ENCODE results near the gene PCDHB2.
A peak's percentile ranks its signal among the peaks of the same experiment; 100 is the strongest.
"Not testable (repeated sequence)": the region's sequence is repeated elsewhere in the genome, so short reads cannot be mapped to it uniquely, and the experiment has no call there.

The PCDHB2 gene

DNA sequence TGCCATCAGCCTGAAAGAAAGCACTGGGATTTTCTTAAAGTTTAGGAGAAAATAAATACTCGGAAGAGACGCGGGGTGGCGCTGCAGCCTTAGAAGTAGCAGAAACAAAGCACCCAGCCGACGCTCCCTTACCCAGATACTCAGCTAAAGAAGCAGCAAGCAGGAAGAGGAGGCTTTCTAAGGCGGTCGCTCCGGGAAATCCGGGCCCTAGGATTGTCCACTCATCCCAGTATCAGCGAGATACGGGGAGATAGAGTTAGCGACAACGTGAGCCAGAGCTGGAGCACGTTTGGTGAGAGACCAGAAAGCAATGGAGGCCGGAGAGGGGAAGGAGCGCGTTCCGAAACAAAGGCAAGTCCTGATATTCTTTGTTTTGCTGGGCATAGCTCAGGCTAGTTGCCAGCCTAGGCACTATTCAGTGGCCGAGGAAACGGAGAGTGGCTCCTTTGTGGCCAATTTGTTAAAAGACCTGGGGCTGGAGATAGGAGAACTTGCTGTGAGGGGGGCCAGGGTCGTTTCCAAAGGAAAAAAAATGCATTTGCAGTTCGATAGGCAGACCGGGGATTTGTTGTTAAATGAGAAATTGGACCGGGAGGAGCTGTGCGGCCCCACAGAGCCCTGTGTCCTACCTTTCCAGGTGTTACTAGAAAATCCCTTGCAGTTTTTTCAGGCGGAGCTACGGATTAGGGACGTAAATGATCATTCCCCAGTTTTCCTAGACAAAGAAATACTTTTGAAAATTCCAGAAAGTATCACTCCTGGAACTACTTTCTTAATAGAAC, at the start of gene PCDHB2:
TSS of gene PCDHB2 (plus strand) at position 135 of the 782 bp plus-strand sequence. CDS start at position 311, 176 bp downstream.
- TF ChIP-seq, protein P1, sequence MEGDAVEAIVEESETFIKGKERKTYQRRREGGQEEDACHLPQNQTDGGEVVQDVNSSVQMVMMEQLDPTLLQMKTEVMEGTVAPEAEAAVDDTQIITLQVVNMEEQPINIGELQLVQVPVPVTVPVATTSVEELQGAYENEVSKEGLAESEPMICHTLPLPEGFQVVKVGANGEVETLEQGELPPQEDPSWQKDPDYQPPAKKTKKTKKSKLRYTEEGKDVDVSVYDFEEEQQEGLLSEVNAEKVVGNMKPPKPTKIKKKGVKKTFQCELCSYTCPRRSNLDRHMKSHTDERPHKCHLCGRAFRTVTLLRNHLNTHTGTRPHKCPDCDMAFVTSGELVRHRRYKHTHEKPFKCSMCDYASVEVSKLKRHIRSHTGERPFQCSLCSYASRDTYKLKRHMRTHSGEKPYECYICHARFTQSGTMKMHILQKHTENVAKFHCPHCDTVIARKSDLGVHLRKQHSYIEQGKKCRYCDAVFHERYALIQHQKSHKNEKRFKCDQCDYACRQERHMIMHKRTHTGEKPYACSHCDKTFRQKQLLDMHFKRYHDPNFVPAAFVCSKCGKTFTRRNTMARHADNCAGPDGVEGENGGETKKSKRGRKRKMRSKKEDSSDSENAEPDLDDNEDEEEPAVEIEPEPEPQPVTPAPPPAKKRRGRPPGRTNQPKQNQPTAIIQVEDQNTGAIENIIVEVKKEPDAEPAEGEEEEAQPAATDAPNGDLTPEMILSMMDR (conservative IDR thresholded peaks at IDR 0.05) = peak; percentile 69
- peak within 1 kb of the TSS; percentile 50 for H3K27ac ChIP-seq

DNA sequence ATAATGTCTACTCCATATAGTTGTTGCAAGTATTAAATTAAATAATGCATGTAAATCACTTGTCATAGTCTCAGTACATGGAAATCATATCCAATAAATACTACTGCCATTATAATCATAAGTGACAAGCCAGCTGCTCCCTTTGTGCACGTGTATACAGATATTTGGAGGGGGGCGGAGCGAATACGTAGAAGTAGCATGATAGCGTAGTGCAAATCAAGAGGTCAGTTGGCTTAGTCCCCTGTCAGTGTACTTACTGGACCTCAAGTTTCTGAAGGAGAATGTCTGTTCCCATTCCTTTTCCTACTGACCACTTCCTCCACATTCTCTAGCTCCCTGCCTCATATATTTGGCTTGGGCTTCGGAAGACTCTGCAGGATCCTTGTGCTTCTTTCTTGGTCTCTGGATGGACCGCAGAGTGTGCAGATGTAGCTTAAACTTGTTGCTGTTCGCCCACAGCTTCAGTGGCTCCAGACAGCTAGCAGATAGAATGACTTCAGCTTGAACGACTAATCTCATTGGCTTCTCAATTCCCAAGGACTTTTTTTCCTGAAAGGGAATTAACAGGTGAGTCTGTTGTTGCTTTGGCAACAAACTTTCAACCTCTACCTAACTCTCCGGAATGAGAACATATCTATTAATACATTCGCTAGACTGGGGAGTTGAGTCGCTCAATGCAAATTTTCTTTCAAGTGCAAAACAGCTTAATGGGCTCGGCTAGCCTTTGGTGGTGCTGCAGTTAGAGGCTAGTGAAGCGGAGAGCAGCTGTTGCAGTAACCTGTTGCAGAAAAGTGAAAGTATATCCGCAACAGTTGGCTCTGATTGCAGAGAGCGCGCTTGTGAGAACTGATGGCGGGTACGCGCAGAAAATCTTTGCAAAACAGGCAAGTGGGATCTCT, 43.5 kb upstream of the PCDHB2 start, which contains the start of gene PCDHB1:
TSS of gene PCDHB1 (plus strand) at position 753 of the 899 bp plus-strand sequence. CDS start at position 850, 97 bp downstream.
- TF ChIP-seq, protein P1 (conservative IDR thresholded peaks at IDR 0.05) = no peak
- no peak within 1 kb of the TSS for H3K27ac ChIP-seq

DNA sequence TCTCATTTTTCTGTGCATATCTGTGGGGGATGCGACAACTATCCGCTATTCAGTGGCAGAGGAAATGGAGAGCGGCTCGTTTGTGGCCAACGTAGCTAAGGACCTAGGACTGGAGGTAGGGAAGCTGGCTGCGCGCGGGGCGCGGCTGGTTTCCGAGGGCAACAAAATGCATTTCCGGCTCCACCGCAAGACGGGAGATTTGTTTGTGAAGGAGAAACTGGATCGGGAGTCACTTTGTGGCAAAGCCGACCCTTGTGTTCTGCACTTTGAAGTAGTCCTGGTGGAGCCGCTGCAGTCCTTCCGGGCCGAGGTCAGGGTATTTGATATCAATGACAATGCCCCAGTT, 42.9 kb upstream of the PCDHB2 start:
- TF ChIP-seq, protein P1 (conservative IDR thresholded peaks at IDR 0.05) = no peak
- no peak overlapping the region for H3K27ac ChIP-seq

DNA sequence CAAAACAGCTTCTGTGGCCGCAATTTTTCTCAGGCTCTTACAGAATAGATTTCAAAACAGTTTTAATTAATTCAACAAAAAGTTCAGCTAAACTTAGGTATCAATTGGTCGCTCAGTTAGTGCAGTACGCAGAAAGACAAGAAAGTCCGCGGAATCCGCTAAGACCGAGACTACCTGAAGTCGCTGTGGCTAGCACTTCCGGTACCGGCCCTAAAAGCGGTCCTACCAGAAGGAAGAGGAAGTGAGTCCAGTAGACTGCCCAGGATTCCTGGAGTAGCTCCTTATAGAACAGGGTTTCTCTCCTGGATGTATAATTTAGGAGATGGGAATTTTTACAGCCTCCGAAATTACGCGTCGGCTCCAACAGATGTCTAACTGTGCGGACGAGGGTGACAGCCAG, 16.6 kb upstream of the PCDHB2 start:
- TF ChIP-seq, protein P1 (conservative IDR thresholded peaks at IDR 0.05) = no peak
- H3K27ac ChIP-seq = no peak overlapping the region

DNA sequence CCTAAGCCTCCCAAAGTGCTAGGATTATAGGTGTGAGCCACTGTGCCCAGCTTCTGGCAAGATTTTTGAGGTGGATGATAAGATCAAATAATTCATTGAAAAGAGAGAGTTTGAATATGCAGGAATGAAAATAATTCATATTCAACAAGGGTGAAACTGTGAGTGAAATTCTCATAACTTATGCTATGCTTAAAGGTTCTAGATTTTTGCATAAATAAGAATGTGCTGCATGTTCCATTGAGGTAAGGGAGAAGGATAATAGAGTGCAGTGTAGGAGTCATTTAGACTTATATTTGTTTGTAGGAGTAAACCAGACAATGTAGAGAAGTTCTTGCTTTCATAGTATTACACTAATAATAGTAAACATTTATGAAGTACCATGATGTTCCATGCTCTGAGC, 12.2 kb upstream of the PCDHB2 start:
- no peak overlapping the region for H3K27ac ChIP-seq
- TF ChIP-seq, protein P1 (conservative IDR thresholded peaks at IDR 0.05) = no peak

DNA sequence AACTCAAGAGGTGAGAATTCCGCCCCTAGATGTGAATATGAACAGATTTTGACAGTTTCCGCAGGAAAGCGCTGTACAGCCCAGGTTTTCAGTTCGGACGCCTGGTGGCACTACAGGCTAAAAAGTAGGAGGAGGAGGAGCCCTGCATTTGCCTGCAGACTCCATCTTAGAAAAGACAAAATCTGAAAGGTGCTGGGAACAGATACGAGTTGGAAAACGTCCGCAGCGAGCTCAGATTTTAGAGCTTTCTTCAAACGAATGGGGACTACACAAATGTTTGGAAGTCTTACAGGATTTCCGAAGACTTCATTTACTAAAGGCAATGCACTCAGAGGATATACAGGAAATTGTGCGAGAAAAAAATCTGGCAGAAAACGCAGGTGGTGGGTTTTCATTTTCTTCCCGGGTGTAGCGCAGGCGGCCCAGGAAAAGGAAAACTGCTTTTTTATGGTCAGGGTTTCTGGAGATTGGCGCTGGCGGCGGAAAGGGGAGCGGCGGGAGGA, 9.9 kb upstream of the PCDHB2 start:
- TF ChIP-seq, protein P1 (conservative IDR thresholded peaks at IDR 0.05) = peak; percentile 84
- H3K27ac ChIP-seq = peak overlapping the region; percentile 85

DNA sequence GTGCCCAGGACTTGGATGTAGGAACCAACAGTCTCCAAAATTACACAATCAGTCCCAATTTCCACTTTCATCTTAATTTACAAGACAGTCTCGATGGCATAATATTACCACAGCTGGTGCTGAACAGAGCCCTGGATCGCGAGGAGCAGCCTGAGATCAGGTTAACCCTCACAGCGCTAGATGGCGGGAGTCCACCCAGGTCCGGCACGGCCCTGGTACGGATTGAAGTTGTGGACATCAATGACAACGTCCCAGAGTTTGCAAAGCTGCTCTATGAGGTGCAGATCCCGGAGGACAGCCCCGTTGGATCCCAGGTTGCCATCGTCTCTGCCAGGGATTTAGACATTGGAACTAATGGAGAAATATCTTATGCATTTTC, 837 bp downstream of the PCDHB2 start:
- peak overlapping the region; percentile 50; the same call in 1 of the 2 replicates for H3K27ac ChIP-seq

DNA sequence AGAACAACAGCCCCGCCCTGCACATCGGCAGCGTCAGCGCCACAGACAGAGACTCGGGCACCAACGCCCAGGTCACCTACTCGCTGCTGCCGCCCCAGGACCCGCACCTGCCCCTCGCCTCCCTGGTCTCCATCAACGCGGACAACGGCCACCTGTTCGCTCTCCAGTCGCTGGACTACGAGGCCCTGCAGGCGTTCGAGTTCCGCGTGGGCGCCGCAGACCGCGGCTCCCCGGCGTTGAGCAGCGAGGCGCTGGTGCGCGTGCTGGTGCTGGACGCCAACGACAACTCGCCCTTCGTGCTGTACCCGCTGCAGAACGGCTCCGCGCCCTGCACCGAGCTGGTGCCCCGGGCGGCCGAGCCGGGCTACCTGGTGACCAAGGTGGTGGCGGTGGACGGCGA, 1.8 kb downstream of the PCDHB2 start:
- H3K27ac ChIP-seq = not testable (repeated sequence)

More for the DNA sequence above, 837 bp downstream of the PCDHB2 start:
- TF ChIP-seq, protein P1 (conservative IDR thresholded peaks at IDR 0.05) = no peak

DNA sequence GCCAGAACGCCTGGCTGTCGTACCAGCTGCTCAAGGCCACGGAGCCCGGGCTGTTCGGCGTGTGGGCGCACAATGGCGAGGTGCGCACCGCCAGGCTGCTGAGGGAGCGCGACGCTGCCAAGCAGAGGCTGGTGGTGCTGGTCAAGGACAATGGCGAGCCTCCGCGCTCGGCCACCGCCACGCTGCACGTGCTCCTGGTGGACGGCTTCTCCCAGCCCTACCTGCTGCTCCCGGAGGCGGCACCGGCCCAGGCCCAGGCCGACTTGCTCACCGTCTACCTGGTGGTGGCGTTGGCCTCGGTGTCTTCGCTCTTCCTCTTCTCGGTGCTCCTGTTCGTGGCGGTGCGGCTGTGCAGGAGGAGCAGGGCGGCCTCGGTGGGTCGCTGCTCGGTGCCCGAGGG, 2.2 kb downstream of the PCDHB2 start:
- not testable (repeated sequence) for H3K27ac ChIP-seq

Measured in VCaP (cell line).